ENCODE results near the gene SLC25A38.

SLC25A38 gene

DNA sequence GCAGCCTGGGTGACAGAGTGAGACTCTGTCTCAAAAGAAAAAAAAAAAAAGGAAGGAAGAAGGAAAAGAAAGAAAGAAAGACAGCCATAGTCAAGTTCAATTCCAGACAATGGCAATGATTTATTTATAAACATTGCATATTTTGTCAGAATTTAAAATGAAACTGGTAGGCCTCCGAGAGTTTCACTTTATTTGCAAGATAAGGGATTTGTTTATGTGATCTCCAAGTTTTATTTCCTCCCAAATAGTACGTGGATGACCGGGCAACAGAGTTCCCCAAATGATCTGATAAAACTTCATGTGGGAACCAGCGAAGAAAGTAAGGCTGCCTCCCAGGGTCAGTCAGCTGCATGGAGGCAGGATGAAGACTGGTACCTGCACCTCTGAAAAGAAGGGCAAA is 55.7 kb downstream of the SLC25A38 start:
- DNase-seq: no peak

DNA sequence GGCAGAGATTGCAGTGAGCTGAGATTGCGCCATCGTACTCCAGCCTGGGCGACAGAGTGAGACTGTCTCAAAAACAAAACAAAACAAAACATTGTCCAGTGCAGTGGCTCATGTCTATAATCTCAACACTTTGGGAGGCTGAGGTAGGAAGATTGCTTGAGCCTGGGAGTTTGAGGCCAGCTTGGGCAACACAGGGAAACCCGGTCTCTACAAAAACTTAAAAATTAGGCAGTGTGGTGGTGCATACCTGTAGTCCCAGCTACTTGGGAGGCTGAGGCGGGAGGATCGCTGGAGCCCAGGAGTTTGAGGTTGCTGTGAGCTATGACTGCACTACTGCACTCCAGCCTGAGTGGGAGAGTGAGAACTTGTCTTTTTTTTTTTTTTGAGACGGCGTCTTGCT is 57.1 kb downstream of the SLC25A38 start:
- DNase-seq: no peak

DNA sequence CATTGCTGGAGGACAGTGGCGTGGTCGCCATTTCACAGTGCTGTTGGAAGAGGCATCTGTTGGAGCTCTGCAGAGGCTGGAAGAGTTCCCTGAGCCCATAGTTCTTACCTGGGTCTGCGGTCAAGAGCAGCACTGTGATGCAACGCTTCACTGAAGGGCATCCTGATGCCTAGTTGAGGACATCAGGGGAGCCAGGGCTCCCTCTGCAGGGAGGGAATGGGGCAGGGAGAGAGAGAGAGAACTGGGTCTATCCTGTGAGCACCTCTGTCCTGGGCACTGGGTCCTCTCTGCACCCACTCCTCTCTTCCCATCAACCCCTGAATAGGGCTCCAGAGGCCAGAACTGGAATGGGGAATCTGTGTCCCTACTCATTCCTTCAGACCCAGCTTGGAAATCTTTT is 60.4 kb downstream of the SLC25A38 start:
- DNase-seq: no peak

GRCh38 chr3:39445927-39446326 is 62.8 kb downstream of the SLC25A38 start:
- DNase-seq: no peak

DNA sequence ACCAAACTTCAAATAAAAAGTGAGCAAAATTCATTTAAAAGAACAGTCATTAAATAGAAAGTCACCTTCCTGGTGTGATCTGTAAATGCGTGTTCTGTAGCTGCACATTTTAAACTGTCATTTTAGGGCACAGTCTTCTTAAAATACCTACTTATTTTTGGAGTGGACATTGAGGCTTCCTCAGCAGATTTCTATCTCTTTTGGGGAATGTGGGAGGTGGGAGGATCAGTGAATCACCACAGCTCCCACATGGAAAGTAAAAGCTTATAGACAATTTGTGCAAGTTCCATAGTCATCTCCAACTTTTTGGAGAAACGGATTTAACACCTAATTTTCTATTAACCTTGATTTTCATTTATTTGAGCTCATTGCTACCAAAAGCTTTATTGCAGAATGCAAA is 63.3 kb downstream of the SLC25A38 start:
- DNase-seq: no peak
